Activated naive CD4-positive, alpha-beta T cell treated with anti-CD3 and anti-CD28 coated beads for 36 hours (primary cell): ENCODE results near the gene DHX34. TPM values are rescaled to one million over a fixed set of nuclear protein-coding genes. Genes with fewer than 3 reads are reported as not detected.
"Not testable (repeated sequence)": the region's sequence is repeated elsewhere in the genome, so short reads cannot be mapped to it uniquely, and the experiment has no call there.

Source experiments
- CTCF ChIA-PET: fragments of 350-600 bp; sonication (Branson Sonifier 250); formaldehyde crosslinking; loops from one replicate; lab custom pipeline; 2021; ENCODE audit warnings: antibody characterized with exemption; lab: Charles Lee
- DNase-seq: peaks from one replicate; pipeline ENCODE4 v3.0.0-alpha.2; 2020
- H3K27ac Mint-ChIP-seq: one replicate; pipeline ENCODE4 v1.8.0; 2021; ENCODE audit warnings: mild to moderate bottlenecking, mixed read lengths
- H3K27me3 Mint-ChIP-seq: one replicate; pipeline ENCODE4 v1.8.0; 2021; ENCODE audit warnings: low read depth, mixed read lengths
- H3K36me3 Mint-ChIP-seq: one replicate; pipeline ENCODE4 v1.8.0; 2021; ENCODE audit warnings: low read depth, mixed read lengths
- H3K4me1 Mint-ChIP-seq: one replicate; pipeline ENCODE4 v1.8.0; 2021; ENCODE audit warnings: low read depth, mixed read lengths
- H3K4me3 Mint-ChIP-seq: one replicate; pipeline ENCODE4 v1.8.0; 2021; ENCODE audit warnings: mild to moderate bottlenecking, moderate library complexity, mixed read lengths
- H3K9me3 Mint-ChIP-seq: one replicate; pipeline ENCODE4 v1.8.0; 2021; ENCODE audit warnings: mixed read lengths
- intact Hi-C: fragments of 100-400 bp; cut with micrococcal nuclease; formaldehyde crosslinking; loops from one replicate; pipeline ENCODE4 v1.15.1; 2023
- total RNA-seq, 2 experiments: library from RNA; stranded (reverse); gene quantifications; one replicate each; pipeline ENCODE4 v1.2.3, GENCODE V29; 2021

Gene DHX34
- total RNA-seq, 2 experiments from 2014 or later = 11.2 to 11.6 TPM

DNA sequence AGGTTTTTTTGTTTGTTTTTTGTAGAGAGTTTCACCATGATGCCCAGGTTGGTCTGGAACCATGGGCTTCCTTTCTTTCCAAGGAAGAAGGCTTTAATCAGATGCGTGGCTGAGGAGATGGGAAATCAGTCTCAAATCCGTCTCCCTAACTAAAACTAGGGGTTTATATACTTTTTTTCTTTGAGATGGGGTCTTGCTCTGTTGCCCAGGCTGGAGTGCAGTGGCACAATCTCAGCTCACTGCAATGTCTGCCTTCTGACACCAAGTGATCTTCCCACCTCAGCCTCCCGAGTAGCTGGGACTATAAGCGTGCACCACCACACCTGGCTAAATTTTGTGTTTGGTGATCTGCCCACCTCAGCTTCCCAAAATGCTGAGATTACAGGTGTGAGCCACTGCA is 35.4 kb downstream of the DHX34 start:
- H3K27ac Mint-ChIP-seq, DNase-seq, H3K9me3 Mint-ChIP-seq, H3K4me3 Mint-ChIP-seq, intact Hi-C loops, H3K27me3 Mint-ChIP-seq: not testable (repeated sequence)
- Mint-ChIP-seq H3K36me3 (peaks cover 19% of the 10 kb centered on the region), H3K4me1 (peaks cover 16% of the 10 kb centered on the region)
- CTCF ChIA-PET = interaction anchor here (0.7 to 2.5 kb wide), 2 partner anchors 35 to 988 kb away, joined by 3 to 6 read pairs; partner anchors contain the start of gene DHX34

GRCh38 chr19:47386582-47386981 is 37.5 kb downstream of the DHX34 start:
- peaks cover 12% of the 10 kb centered on the region for H3K4me1 Mint-ChIP-seq

GRCh38 chr19:47387623-47388022 is 38.5 kb downstream of the DHX34 start:
- H3K4me1 Mint-ChIP-seq, H3K36me3 Mint-ChIP-seq, H3K27ac Mint-ChIP-seq, CTCF ChIA-PET, intact Hi-C loops, H3K4me3 Mint-ChIP-seq, H3K9me3 Mint-ChIP-seq, H3K27me3 Mint-ChIP-seq, DNase-seq: not testable (repeated sequence)

More at GRCh38 chr19:47386582-47386981, 37.5 kb downstream of the DHX34 start:
- DNase-seq, H3K36me3 Mint-ChIP-seq, H3K4me3 Mint-ChIP-seq, H3K27me3 Mint-ChIP-seq, intact Hi-C loops, H3K9me3 Mint-ChIP-seq, H3K27ac Mint-ChIP-seq: not testable (repeated sequence)
- CTCF ChIA-PET = interaction anchor here (0.6 kb wide), 1 partner anchor 101 kb away, joined by 4 read pairs; no protein-coding TSS in a partner anchor

GRCh38 chr19:47388721-47389120 is 39.6 kb downstream of the DHX34 start:
- H3K27ac Mint-ChIP-seq, H3K4me3 Mint-ChIP-seq, H3K4me1 Mint-ChIP-seq, H3K9me3 Mint-ChIP-seq, H3K27me3 Mint-ChIP-seq, H3K36me3 Mint-ChIP-seq, DNase-seq, intact Hi-C loops: not testable (repeated sequence)
- CTCF ChIA-PET = interaction anchor here (0.8 kb wide), 1 partner anchor 104 kb away, joined by 3 read pairs; no protein-coding TSS in a partner anchor

- no peak overlapping the region for H3K27ac Mint-ChIP-seq
- H3K27me3 Mint-ChIP-seq = no peaks in the 10 kb centered on the region
- no peak for DNase-seq
- CTCF ChIA-PET = no interaction called here
- intact Hi-C loops = no loop called here
- no peaks in the 10 kb centered on the region for H3K9me3 Mint-ChIP-seq
- peaks cover 2% of the 10 kb centered on the region for H3K4me1 Mint-ChIP-seq
- H3K4me3 Mint-ChIP-seq = no peak overlapping the region
- H3K36me3 Mint-ChIP-seq = no peaks in the 10 kb centered on the region
These were observed 40.0 kb downstream of the DHX34 start for GRCh38 chr19:47389150-47389556.

- H3K27me3 Mint-ChIP-seq = peaks cover 2% of the 10 kb centered on the region
- intact Hi-C loops = loop anchor here (1.0 kb wide), 3 partner anchors 37 to 107 kb away; no protein-coding TSS in a partner anchor
- H3K27ac Mint-ChIP-seq = no peak overlapping the region
These were observed 41.7 kb downstream of the DHX34 start for GRCh38 chr19:47390533-47391488.

DNA sequence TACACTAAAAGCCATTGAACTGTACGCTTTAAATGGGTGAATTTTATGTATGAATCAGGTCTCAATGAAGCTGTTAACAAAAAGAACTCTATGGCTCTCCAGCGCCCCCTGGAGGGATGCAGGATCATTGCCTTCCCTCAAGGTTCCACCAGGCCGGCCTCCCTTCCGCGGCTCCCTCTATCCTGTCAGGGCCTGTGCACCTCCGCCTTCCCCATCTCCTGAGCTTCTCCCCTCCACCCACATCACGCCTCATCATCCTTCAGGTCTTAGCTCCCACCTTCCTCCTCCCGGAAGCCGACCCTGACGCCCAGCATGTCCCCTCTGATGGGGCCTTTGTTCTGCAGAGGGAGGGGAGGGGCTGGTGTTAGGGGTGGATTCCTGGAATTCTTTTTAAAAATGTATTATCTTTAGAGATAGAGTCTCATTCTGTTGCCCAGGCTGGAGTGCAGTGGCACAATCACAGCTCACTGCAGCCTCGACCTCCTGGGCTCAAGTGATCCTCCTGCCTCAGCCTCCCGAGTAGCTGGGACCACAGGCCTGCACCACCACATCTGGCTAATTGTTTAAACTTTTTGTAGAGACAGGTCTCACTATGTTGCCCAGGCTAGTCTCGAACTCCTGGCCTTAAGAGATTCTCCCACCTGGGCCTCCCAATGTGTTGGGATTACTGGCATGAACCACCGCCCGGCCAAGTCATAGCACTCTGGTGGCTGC is 42.6 kb downstream of the DHX34 start:
- Mint-ChIP-seq H3K9me3 (no peaks in the 10 kb centered on the region), H3K27ac (no peak overlapping the region), H3K4me1 (peaks cover 2% of the 10 kb centered on the region), H3K27me3 (peaks cover 2% of the 10 kb centered on the region), H3K36me3 (no peaks in the 10 kb centered on the region), H3K4me3 (no peak overlapping the region)
- CTCF ChIA-PET = interaction anchor here (0.5 to 3.7 kb wide), 24 partner anchors 9 to 157 kb away, joined by 3 to 25 read pairs (median 4); partner anchors contain the start of gene DHX34
- peak; percentile 91 for DNase-seq
- intact Hi-C loops = loop anchor here (1.0 kb wide), 3 partner anchors 37 to 107 kb away; no protein-coding TSS in a partner anchor

More at GRCh38 chr19:47390533-47391488, 41.7 kb downstream of the DHX34 start:
- Mint-ChIP-seq H3K4me3 (no peak overlapping the region), H3K9me3 (no peaks in the 10 kb centered on the region), H3K4me1 (peaks cover 2% of the 10 kb centered on the region), H3K36me3 (no peaks in the 10 kb centered on the region)
- CTCF ChIA-PET = interaction anchor here (0.5 to 3.7 kb wide), 21 partner anchors 8 to 596 kb away, joined by 3 to 25 read pairs (median 4); partner anchors contain the start of gene DHX34
- DNase-seq = no peak

GRCh38 chr19:47398707-47399597 is 49.8 kb downstream of the DHX34 start:
- no peaks in the 10 kb centered on the region for H3K4me1 Mint-ChIP-seq
- CTCF ChIA-PET = interaction anchor here (1.8 kb wide), 1 partner anchor 29 kb away, joined by 4 read pairs; no protein-coding TSS in a partner anchor
- no peaks in the 10 kb centered on the region for H3K9me3 Mint-ChIP-seq
- DNase-seq = no peak
- intact Hi-C loops = no loop called here
- no peak overlapping the region for H3K4me3 Mint-ChIP-seq
- H3K27me3 Mint-ChIP-seq = peaks cover 5% of the 10 kb centered on the region
- H3K36me3 Mint-ChIP-seq = no peaks in the 10 kb centered on the region
- H3K27ac Mint-ChIP-seq = no peak overlapping the region

GRCh38 chr19:47402504-47402903 is 53.4 kb downstream of the DHX34 start:
- Mint-ChIP-seq H3K9me3 (no peaks in the 10 kb centered on the region), H3K27me3 (peaks cover 27% of the 10 kb centered on the region), H3K27ac (no peak overlapping the region), H3K4me3 (no peak overlapping the region), H3K36me3 (no peaks in the 10 kb centered on the region), H3K4me1 (no peaks in the 10 kb centered on the region)
- CTCF ChIA-PET = no interaction called here
- intact Hi-C loops = no loop called here
- DNase-seq = no peak

- DNase-seq = no peak
- Mint-ChIP-seq H3K36me3 (no peaks in the 10 kb centered on the region), H3K4me3 (no peak overlapping the region), H3K27me3 (peaks cover 42% of the 10 kb centered on the region), H3K9me3 (no peaks in the 10 kb centered on the region), H3K27ac (no peak overlapping the region), H3K4me1 (no peaks in the 10 kb centered on the region)
- intact Hi-C loops = no loop called here
- CTCF ChIA-PET = no interaction called here
These were observed 55.5 kb downstream of the DHX34 start for GRCh38 chr19:47404334-47405196.

- peaks cover 42% of the 10 kb centered on the region for H3K27me3 Mint-ChIP-seq
- no peaks in the 10 kb centered on the region for H3K9me3 Mint-ChIP-seq
- H3K4me3 Mint-ChIP-seq = no peak overlapping the region
- no peaks in the 10 kb centered on the region for H3K4me1 Mint-ChIP-seq
- H3K27ac Mint-ChIP-seq = no peak overlapping the region
- CTCF ChIA-PET = no interaction called here
- DNase-seq = no peak
- intact Hi-C loops = no loop called here
- H3K36me3 Mint-ChIP-seq = no peaks in the 10 kb centered on the region
These were observed 56.1 kb downstream of the DHX34 start for GRCh38 chr19:47405197-47405550.
